CD4-positive, alpha-beta T cell treated with Interleukin-12 subunit alpha and Interleukin-12 subunit beta, for 1 hour (primary cell): ENCODE measurements around the gene HBS1L.

ENCODE experiments used
- DNase-seq: peaks from one replicate; pipeline ENCODE4 v3.0.0-alpha.2; 2020

Gene HBS1L

GRCh38 chr6:134948142-134948541 is 106.5 kb downstream of the HBS1L start:
- no peak for DNase-seq

DNA sequence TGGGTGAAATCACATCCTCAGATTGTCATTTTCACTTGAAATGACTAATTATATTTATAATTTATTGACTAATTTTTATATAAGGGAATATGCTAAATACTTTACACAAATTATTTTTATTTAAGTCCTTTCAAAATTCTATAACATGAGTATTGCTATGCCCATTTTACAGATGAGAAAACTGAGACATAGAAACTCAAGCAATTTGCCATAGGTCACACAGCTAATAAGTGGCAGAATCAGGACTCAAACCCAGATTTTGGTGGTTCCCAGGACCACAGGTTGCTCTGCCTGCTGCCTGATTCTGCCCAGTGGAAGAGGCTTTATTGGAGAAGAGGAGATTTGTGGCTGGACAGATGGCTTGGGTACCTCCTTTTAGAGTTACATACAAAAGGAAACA is 109.6 kb downstream of the HBS1L start:
- no peak for DNase-seq

- DNase-seq: no peak
Measured at GRCh38 chr6:134943522-134944111, 111.0 kb downstream of the HBS1L start.

DNA sequence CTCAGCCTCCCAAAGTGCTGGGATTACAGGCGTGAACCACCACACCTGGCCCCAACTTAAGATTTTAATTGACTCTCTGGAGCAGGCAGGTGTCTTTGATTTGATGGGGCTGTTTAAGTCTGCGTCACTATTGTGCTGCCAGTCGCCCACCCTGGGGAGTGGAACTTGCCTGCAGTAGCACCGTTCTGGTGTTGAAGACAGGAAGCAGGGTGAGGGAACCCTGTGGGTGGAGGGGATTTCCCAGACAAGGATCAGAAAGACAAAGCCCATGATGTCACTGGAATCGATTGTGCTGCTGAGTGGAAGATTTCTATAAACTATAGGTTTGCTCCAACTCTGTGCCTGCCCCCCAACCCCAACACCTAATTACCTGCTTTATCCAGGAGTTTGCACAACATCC is 115.7 kb downstream of the HBS1L start:
- peak; percentile 57 for DNase-seq

- no peak for DNase-seq
Measured at GRCh38 chr6:134937426-134937825, 117.2 kb downstream of the HBS1L start.

DNA sequence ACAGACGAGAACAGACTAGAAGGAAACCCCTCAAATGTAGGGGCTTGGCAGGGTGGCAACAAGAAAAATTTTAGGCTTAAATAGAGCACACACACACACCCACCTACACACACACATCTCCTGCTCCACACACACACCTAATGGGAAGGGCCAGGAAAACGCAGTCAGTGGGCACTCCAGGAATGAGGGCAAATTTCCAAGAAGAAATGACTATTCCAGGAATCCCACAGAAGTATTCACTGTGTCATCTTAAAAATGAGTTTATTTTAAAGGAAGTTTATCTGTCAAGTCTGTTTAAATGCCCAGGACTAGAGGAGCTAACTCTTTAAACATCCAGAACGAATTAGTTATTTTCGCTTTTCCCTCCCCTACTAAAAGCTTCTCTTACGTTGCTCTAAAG is 117.7 kb downstream of the HBS1L start:
- DNase-seq: no peak

- no peak for DNase-seq
Measured at GRCh38 chr6:134936476-134936875, 118.1 kb downstream of the HBS1L start.

GRCh38 chr6:134934793-134935485 is 119.7 kb downstream of the HBS1L start:
- DNase-seq: no peak

- DNase-seq: no peak
Measured at GRCh38 chr6:134932535-134933470, 121.8 kb downstream of the HBS1L start.

- no peak for DNase-seq
Measured at GRCh38 chr6:134932098-134932497, 122.5 kb downstream of the HBS1L start.

DNA sequence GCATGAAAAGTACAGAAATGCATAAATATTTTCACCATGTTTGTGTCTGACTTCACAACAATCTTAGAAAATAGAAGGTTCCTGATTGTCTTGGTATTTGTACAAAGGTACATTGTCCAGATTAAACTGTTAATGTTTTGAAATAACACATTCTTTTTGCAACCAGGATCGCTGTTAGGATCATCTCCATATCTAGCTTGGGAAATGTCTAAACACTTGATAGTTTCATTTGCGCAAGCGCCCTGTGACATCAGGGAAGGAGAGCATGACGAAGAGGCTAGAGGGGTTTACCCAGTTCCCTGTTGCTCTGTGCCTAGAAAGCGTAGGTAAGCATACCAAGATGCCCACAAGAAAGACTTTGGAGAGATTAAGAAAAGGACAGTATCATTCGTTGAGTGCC is 124.2 kb downstream of the HBS1L start:
- no peak for DNase-seq

GRCh38 chr6:134928151-134928900 is 126.3 kb downstream of the HBS1L start:
- no peak for DNase-seq

DNA sequence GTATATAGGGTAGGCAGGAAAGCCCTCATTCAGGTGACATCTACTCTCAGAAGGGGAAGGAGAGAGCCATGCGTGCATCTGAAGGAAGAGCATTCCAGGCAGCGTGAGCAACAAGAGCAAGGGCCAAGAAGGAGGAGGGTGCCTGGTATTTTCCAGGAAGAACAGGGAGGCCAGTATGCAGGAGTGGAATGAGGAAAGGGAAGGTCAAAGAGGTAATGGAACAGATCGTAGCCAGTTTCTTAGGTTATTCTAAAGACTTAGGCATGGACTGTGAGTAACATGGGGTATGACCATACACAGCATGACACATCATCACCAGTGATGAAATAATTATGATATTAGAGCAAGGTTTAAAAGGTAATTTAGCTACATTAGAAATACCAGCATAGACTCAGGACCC is 128.8 kb downstream of the HBS1L start:
- no peak for DNase-seq

DNA sequence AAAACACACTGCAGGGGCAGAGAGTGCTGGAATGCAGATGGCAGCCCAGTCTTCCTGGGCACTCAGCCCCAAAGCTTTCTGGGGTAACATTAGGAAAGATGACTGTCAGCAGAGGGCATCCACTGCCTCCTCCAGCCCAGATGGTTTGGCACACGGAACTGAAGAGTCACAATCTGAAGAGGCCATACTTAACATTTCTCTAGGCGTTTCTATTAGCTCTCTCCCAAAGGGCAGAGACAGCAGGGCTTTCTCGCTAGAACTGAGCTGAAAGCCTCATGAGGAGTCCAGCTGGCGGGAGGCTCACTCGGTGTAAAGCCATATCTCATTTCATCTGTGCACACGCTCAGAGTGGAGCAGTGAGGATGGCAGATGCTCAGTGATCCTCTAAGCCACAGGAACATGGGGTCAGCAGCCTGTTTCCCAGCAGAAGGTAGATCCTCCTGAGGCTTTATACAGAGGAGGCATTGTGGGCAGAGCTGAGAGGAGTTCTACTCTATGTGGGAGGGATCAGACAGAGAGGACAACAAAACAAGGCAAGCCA is 132.8 kb downstream of the HBS1L start:
- DNase-seq: no peak

GRCh38 chr6:134921276-134921675 is 133.3 kb downstream of the HBS1L start:
- DNase-seq: no peak

DNA sequence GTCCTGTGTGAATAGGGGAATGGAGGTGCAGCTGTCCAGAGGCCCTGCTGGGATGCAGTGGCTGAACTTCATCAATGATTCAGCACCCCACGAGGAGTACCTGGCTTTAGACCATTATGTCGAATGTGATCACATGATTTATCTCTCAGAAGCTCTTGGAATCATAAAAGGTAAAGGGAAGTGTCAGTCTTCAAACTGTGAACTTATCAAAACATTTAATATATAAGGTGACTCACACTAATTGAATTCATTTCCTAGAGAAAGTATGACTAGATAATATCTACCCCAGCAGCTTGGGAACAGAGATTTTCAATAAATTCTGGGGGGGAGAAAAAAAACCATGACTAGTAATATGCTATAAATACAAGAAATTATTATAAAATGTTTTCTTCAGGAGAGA is 134.2 kb downstream of the HBS1L start:
- no peak for DNase-seq

- DNase-seq: no peak
Measured at GRCh38 chr6:134918418-134918961, 136.1 kb downstream of the HBS1L start.

- no peak for DNase-seq
Measured at GRCh38 chr6:134911547-134911946, 143.1 kb downstream of the HBS1L start.

DNA sequence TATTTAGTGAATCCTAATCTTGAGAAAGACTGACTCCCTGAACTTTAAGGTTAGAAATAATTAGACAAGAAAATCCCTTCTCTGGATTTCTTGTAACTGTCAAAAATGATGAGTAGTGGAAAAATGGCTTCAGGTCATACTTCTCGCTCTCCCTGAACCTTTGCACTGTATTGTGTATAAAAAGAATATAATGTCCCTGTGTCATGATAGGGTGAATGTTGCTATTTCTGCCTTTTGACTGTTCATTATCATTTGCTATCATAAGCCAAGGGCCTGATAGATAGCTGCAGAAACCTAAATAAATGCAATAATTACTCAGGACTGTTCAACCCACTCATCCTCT is 144.1 kb downstream of the HBS1L start:
- no peak for DNase-seq
